GM18861 (cell line): ENCODE data around the gene FOS.

Source experiments
- ATAC-seq: cut with Tn5 transposase; IDR thresholded peaks from one replicate; pipeline ENCODE4 v1.9.1; 2021; ENCODE audit not compliant: unreplicated experiment

Gene FOS

GRCh38 chr14:75313294-75313693 is 34.7 kb downstream of the FOS start:
- ATAC-seq: no peak

GRCh38 chr14:75315144-75315543 is 36.5 kb downstream of the FOS start:
- no peak for ATAC-seq

GRCh38 chr14:75317148-75317547 is 38.5 kb downstream of the FOS start:
- ATAC-seq: no peak

GRCh38 chr14:75318353-75318752 is 39.7 kb downstream of the FOS start:
- no peak for ATAC-seq

GRCh38 chr14:75319021-75319420 is 40.4 kb downstream of the FOS start:
- ATAC-seq: no peak

- ATAC-seq: no peak
These were observed 41.6 kb downstream of the FOS start for GRCh38 chr14:75320196-75320595.

- ATAC-seq: no peak
These were observed 44.1 kb downstream of the FOS start for GRCh38 chr14:75322746-75323145.

- no peak for ATAC-seq
These were observed 44.9 kb downstream of the FOS start for GRCh38 chr14:75323571-75323970.

GRCh38 chr14:75328558-75329155 is 50.0 kb downstream of the FOS start:
- ATAC-seq: no peak

GRCh38 chr14:75329369-75329768 is 50.7 kb downstream of the FOS start:
- no peak for ATAC-seq

- ATAC-seq: no peak
These were observed 52.8 kb downstream of the FOS start for GRCh38 chr14:75331471-75331870.
